HG03565 (cell line): Measurements from ENCODE around the gene GATAD2B.
A peak's percentile ranks its signal among the peaks of the same experiment; 100 is the strongest.
"Not testable (repeated sequence)": the region's sequence is repeated elsewhere in the genome, so short reads cannot be mapped to it uniquely, and the experiment has no call there.

ENCODE experiments used
- ATAC-seq: cut with Tn5 transposase; IDR thresholded peaks from one replicate; pipeline ENCODE4 v1.9.1; 2021; ENCODE audit warnings: mild to moderate bottlenecking, moderate library complexity; ENCODE audit not compliant: unreplicated experiment

The GATAD2B gene

DNA sequence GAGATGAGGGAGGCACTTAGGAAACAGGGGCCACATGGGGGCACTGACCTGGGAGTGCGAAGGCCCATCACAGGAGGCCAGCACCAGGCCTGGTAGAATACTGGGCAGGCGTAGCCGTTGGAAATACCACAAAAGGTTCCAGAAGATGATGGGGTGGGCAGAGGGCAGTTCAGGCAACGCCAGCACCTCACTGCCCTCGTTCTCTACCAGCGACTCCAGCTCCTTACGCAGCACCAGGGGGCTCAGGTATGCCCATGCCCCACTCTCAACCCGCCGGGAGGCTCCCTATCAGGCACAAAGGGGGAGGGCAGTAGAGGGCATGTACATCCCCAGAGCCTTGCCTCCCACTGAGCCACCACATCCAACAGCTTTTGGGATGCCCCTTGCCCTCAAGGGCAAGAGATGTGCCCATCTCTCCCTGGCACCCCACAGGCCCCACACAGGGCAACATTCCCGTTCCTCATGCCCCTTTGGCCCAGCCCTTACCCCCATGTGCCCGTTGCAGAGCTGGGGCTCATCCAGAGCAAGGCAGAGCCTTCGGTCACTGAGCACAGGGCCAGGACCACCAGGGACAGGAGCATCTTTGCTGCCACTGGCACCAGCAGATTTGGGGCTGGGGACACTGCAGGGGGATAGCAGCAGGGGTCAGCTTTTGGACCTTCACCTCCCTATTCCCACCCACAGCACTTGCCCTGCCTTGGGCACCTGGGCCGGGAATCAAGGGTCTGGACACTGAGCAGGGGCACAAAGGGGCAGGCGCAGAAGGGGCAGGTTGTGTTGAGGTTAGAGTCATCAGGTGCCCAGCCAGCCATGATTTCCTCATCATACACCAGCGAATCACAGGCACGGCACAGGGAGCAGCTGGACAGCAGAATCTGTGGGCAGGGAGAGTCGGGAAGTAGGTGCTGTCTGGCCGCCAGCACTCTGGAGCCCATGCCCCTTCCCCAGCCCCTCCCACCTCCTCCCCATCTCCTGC is 9.7 kb upstream of the GATAD2B start:
- no peak for ATAC-seq

GRCh38 chr1:153929981-153930948 is 7.5 kb upstream of the GATAD2B start:
- no peak for ATAC-seq

DNA sequence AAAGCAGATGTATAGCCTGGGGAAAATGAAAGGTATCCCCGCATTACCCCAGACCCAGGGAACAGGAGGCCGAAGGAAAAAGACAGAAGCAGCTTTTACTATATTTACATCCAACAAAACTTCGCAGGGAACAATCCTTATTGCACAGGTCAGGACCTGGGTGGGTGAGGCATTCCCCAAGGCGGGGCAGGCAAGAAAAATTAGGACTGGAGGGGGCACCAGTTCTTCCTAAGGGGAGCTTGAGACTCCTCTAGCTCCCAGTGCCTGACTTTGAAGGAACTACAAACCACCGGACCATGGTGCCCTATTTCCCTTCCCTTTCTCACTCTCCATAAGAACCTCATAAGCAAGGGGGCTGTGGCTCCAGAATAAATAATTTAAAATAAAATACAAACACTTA is 6.7 kb upstream of the GATAD2B start:
- ATAC-seq = no peak

DNA sequence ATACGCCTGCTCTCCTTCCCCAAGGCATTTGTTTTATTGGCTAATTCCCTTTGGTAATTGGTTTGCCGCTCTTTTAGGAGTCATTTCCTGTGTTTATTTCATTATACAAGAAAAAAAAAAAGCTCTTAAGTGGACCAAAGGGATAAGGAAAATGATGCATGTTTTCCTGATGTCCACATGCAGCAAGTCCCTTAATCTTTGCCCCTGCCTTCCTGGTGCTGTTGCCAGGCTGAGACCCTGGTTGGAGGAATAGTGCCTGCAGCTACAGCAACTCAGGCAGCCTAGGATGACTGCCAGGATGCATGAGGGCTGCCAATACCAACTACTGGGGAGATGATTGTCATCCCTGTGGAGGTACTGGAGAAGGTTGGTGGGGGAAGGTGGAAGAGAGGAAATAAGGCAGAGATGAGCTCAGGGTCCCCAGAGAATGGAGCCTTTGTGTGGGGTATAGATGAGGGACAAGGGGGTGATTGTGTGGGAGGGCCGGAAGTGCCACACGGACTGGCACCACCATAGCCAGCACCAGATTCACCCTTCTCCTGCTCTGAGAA is 6.1 kb upstream of the GATAD2B start:
- no peak for ATAC-seq

DNA sequence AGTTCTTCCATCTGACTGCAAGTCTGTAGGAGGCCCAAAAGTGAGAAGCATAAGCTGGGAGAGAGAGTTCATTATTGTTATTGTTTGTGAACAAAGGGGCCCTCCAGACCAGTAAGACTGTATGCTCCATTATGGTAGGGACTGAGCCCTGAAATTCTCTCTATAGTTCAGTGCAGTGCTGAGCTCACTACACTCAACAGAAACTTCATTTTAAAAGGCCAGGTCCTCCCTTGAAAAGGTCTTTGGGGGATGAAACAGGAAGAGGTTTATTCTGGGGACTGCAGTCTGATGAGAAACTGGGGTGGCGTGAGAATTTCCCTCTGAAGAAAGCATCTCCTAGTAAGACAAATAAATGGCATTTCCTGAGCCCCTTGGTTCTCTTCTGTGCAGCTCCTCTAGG is 5.5 kb upstream of the GATAD2B start:
- no peak for ATAC-seq

DNA sequence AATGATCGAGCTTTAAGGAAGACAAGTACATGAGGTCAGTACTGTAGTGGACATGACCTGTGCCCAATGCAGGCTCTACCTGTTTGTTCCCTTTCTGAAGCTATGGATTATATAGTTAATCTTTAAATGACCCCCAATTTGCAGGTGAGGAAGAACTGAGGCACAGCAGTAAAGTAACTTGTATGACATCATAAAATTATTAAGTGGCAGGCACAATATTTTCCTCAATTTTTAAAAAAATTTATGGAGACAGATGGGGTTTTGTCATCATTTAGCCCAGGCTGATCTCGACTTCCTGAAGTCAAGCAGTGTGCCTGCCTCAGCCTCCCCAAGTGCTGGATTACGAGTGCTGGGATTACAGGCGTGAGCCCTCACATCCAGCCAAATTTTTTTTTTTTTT is 3.6 kb upstream of the GATAD2B start:
- no peak for ATAC-seq

- ATAC-seq = peak; percentile 22
Observed at GRCh38 chr1:153922076-153922971, 448 bp downstream of the GATAD2B start.

DNA sequence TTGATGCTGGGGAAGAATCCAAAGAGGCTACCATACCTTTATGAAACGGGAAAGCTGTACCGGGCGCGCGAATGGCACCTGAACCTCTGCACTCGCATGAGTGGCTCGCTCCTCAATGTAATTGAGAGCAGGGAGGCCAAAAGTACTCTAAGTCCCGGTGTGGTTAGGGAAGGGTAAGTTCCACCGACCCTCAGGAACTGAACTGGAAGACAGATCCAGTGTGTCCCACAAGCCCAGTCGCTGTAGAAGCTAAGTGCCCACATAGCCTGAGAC is 1.0 kb downstream of the GATAD2B start:
- no peak for ATAC-seq

DNA sequence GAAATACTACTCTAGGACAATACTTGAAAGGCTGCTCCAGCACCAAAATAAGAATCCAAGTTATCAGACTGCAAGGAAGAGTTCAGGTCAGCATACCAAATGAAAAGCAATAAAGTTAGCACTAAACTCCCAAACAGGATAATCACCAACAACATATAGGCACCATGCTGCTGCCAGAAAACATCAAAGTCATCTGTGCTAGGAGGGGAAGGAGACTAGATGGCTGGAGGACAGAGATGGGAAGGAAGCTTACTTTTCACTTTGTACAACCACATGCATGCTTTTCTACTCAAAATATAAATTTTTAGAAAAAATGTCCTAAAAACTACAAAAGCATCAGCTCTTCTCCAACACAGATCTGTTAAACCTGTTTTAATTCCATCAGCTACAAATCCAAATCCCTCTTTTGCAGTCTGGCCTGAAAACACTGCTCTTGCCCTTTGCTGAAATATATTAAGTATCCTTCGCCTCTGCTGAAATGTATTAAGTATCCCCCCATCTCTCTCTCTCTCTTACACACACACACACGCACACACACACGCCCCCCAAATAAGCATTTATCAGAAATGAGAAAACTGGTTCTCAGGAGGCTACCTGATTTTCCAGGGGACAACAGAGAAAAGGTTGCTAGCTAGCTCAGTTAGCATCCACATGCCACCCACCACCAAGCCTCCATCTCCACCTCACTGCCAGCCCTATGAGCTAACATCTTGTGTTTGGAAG is 1.5 kb downstream of the GATAD2B start:
- ATAC-seq = no peak

- ATAC-seq = no peak
Observed at GRCh38 chr1:153919876-153920852, 2.6 kb downstream of the GATAD2B start.

GRCh38 chr1:153916297-153916696 is 6.5 kb downstream of the GATAD2B start:
- no peak for ATAC-seq

DNA sequence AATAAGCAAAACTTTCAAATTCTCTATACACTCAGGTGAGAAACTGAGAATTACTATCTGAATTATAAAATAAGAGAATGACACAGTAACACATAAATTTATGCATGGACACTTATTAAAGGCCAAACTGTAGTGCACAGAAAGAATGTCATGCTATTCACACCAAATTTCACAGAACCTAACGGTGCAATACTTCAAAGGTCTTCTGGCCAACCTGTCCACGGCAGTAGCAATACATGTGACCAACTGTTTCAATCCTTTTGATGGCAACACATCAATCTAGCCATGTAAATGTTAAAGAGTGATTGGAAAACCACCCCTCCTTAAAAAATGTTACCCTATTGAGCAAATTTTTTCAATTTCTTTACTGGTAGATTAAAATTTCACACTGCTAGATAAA is 10.4 kb downstream of the GATAD2B start:
- no peak for ATAC-seq

DNA sequence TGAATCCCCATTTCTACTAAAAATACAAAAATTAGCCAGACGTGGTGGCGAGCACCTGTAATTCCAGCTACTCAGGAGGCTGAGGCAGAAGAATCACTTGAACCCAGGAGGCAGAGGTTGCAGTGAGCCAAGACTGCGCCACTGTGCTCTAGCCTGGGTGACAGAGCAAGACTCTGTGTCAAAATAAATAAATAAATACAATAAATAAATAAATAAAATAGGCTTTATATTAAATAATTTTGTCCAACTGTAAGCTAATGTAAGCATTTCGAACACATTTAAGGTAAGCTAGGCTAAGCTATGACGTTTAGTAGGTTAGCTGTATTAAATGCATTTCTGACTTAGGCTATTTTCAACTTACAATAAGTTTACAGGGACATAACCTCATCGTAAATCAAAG is 12.2 kb downstream of the GATAD2B start:
- ATAC-seq = not testable (repeated sequence)

DNA sequence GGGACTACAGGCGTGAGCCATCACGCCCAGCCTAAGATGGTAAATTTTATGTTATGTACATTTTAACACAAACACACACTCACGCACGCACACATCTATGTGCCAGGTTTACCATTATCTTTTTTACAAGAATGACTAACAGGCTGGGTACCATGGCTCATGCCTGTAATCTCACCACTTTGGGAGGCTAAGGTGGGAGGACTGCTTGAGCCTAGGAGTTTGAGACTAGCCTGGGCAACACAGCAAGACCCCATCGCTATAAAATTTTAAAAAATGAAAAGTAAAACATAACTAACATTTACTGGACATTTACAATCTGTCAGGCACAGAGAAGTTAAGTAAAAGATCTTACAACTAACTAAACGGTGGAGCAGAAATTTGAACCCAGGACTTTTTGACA is 14.7 kb downstream of the GATAD2B start:
- ATAC-seq = no peak

- ATAC-seq = no peak
Observed at GRCh38 chr1:153907134-153907533, 15.6 kb downstream of the GATAD2B start.

DNA sequence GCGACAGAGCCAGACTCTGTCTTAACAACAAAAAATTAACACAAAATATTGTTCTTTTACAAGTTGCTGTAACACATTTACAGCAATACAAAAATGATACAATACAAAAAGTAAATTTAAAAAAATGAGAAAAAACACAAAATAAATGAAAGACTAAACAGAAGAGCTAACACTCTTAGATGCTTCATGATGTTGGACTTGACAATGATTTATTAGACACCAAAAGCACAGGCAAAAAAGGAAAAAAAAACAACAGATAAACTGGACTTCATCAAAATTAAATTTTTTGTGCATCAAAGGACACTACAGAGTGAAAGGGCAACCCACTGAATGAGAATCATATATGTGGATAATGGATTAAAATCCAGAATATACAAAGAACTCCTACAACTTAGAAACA is 16.4 kb downstream of the GATAD2B start:
- ATAC-seq = no peak

- not testable (repeated sequence) for ATAC-seq
Observed at GRCh38 chr1:153905908-153906307, 16.9 kb downstream of the GATAD2B start.

DNA sequence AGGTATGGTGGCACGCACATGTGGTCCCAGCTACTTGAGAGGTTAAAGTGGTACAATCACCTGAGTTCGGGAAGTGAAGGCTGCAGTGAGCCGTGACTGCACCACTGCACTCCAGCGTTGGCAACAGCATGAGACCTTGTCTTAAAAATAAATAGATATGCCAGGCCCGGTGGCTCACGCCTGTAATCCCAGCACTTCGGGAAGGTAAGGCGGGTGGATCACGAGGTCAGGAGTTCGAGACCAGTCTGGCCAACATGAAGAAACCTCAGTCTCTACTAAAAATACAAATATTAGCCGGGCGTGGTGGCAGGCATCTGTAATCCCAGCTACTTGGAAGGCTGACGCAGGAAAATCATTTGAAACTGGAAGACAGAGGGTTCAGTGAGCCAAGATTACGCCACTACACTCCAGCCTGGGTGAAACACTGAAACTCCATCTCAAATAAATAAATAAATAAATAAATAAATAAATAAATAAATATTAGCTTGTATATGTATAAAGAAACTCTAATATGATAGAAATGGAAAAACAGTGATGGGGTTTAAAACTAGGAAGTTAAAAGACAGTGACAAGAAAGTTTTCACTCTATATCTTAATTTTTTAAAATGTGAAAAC is 18.8 kb downstream of the GATAD2B start:
- ATAC-seq = no peak
